GM21737 (cell line): ENCODE measurements around the gene TM2D1.
"Not testable (repeated sequence)": the region's sequence is repeated elsewhere in the genome, so short reads cannot be mapped to it uniquely, and the experiment has no call there.

Source experiments
- ATAC-seq: cut with Tn5 transposase; IDR thresholded peaks from one replicate; pipeline ENCODE4 v1.9.1; 2021; ENCODE audit warnings: mild to moderate bottlenecking, moderate library complexity; ENCODE audit not compliant: unreplicated experiment

Gene TM2D1

DNA sequence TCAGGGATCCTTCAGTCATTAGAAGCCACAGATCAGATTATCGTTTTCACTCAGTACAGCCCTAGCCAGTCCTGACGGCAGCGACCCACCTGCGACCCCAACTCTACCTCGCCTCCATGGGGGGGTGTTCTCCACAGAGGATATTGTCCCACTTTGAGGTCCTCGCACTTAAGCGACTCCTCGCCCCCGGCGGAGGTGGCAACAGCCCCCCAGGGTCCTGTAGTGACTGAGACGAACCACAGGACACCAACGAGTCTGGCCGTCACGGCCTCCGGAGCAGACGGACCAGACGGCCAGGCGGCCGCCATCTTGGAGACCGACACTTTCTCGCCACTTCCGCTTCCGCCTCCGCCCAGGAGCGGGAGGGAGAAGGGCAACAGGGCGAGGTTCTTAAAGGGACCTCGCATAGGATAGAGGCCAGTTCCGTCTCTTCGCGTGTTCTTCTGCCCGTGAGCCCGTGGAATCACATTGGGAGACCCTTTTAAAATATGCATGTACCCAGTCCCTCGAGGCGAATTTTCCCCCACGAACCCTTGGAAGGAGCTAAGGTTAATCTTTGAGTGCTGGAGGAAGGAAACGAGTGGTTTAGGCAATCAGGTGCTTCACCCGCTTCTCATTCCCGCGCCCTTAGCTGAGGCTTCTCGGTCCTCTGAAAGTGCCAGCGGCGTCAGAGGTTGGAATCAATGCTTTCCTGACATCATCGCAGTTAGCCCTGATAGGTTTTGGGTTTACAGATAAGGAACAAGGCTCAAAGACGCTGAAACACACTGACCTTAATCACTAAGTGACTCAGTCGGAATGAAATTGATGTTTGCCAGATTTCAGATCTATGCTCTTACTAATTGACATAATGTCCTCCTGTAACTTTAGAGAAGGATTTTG is at the start of gene TM2D1:
Gene TM2D1 (minus strand): TSS at position 329 of the 882 bp plus-strand sequence. CDS start 21 bp downstream, at position 308.
- ATAC-seq, result peak; percentile 100

DNA sequence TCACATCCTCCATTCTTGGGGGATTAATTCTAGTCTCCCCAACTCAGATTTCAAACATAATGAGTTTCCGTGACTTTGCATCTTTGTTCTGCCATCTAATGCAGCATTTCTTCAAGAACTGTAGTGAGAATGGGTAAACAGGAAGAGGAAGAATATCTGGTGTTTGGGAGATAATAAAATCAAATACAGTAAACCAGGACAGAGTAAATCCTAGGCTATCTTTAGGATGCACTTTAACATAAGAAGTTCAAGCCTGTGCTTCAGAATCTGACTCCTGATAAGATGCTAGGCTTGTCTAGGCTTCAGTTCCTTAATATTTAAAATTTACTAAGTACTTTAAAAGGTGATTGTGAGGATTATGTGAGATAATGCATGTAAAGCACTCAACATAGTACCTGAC is 45.2 kb upstream of the TM2D1 start:
- no peak for ATAC-seq

DNA sequence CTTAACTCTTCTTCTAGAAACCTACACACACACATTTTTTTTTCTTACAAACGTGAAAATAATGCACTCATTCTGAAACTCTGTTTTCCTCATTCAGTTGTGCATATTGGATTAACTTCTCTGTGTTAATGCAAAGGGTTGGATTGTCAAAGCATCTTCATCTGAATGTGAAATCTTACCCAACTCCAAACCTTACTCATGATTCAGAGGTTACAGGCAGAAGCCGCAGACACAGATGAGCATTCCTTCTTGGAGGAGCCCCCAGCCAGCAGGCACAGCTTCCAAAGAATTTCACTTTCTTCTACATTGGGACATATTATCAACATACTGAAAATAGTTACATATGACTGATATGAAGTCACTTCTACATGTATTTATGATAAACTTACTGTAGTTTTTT is 33.0 kb upstream of the TM2D1 start:
- no peak for ATAC-seq

- no peak for ATAC-seq
These were observed 31.8 kb upstream of the TM2D1 start for GRCh38 chr1:61756773-61757172.

DNA sequence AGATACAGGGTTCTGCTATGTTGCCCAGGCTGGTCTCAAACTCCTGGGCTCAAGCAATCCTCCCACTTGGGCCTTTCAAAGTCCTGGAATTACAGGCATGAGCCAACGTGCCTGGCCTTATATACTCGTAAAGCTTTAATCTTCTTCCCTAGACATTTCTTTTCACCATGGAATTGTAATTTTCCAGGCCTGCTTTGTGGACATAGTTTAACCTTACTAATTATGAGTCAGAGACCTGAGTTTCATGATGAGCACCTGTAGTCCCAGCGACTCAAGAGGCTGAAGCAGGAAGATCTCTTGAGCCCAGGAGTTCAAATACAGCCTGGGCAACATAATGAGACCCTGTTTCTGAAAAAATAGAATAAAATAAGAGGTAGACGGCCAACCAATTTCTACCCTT is 29.6 kb upstream of the TM2D1 start:
- no peak for ATAC-seq

- ATAC-seq, result no peak
These were observed 29.1 kb upstream of the TM2D1 start for GRCh38 chr1:61753998-61754508.

DNA sequence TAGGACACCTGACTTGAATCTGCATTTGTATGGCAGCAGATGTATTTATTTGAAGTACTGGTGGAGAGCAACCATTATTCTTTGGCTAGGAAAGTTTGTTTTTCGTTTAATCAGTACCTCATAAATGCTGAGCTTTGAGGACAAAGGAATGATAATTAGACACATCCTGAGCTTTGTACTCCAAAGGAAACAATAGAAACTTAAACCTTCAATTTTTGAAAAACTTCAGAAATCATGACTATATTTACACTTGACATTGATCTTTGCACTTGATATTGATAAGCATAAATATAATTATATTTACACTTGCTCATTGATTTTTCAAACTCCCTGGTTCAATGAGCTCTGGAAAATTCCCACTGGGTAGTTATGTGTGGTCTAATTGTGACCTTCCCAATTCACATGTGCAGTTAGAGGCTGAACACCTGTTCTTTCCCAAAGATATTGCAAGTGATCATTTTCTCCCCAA is 28.0 kb upstream of the TM2D1 start:
- ATAC-seq, result no peak

GRCh38 chr1:61749574-61749973 is 24.6 kb upstream of the TM2D1 start:
- no peak for ATAC-seq

- no peak for ATAC-seq
These were observed 23.6 kb upstream of the TM2D1 start for GRCh38 chr1:61748566-61748965.

- ATAC-seq, result no peak
These were observed 21.9 kb upstream of the TM2D1 start for GRCh38 chr1:61746813-61747212.

GRCh38 chr1:61743716-61744580 is 19.0 kb upstream of the TM2D1 start:
- no peak for ATAC-seq

- ATAC-seq, result no peak
These were observed 18.4 kb upstream of the TM2D1 start for GRCh38 chr1:61743431-61743705.

DNA sequence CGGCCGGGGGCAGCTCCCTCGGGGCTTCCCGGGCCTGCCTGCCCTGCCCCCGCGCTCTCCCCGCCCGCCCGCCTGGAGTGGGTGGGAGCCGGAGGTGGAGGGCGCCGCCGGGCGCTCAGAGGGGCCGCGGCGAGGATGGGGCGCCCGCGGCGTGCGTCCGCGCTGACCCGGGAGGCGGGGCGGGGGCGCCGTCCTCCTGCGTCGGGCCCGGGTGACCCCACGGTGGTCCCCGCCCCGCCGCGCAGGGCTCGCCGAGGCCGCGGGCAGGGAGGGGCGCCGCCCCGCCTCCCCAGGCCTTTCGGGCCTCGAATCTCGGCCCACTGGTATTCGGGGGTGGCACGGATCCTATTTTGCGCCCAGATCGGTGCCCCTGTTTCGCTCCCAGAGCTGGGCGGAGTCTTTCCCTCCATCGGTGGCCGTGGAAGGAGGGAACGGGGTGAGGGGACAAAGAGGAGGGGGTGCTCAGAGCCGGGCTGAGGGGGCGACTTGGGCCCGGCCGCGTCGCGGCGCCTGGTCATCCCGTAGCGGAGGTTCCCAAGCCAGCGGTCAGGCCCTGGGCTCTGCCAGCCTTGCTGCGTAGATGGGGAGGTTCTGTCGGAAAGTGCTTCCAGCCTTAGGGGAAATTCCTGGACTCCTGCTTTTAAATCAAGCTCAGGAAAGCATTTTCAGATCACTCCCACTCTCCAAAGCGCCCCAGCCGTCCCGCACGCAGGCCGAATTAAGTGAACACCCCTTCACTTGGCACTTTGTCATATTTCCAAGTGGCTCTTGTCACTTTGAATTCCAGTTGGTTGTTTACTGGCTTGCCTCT is 17.9 kb upstream of the TM2D1 start:
- ATAC-seq, result peak; percentile 54

DNA sequence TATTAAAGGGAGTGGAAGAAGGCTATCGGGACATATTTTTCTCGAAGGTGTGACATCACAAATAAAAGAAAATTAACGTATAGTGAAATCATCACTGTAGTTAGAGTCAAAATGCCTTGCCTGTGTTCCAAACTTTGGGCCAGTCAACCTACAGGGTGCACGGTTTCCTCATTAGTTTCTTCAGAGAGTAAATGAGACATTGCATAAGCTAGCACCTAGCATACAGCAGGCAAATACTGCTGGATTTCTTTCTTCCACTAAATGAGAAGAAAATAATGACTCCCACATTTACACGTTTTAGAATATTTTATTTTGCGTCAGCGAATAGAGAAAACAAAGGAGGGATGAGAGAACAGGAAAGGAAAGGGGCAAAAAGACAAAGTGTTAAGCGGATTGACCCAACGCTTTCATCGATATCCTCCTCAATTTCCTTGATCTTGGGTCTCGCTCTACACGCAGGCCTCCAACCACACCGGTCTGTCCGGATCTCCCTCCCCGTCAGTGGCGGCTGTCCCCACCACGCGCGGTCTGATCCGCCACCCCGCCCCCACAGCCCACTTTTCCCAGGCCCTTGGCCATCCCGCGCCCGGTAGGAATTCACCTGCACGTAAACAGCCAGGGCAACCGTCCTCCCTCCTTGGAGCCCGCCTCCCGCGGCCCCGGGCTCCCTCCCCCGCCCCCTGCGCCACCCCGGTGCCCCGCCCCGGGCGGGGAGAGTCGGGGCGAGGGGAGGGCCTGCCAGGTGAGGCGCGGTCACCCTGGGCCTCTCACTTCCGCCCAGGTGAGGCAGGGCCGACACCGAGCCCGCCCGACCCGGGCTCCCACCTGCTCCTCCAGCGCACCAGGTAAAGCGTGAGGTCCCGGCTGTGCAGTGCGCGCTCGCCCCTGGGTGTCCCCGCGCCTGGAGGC is 17.0 kb upstream of the TM2D1 start, which contains the start of gene PATJ:
Gene PATJ (plus strand): TSS at position 770 of the 909 bp plus-strand sequence. CDS start 20,413 bp downstream, outside the sequence.
- peak; percentile 76 for ATAC-seq

DNA sequence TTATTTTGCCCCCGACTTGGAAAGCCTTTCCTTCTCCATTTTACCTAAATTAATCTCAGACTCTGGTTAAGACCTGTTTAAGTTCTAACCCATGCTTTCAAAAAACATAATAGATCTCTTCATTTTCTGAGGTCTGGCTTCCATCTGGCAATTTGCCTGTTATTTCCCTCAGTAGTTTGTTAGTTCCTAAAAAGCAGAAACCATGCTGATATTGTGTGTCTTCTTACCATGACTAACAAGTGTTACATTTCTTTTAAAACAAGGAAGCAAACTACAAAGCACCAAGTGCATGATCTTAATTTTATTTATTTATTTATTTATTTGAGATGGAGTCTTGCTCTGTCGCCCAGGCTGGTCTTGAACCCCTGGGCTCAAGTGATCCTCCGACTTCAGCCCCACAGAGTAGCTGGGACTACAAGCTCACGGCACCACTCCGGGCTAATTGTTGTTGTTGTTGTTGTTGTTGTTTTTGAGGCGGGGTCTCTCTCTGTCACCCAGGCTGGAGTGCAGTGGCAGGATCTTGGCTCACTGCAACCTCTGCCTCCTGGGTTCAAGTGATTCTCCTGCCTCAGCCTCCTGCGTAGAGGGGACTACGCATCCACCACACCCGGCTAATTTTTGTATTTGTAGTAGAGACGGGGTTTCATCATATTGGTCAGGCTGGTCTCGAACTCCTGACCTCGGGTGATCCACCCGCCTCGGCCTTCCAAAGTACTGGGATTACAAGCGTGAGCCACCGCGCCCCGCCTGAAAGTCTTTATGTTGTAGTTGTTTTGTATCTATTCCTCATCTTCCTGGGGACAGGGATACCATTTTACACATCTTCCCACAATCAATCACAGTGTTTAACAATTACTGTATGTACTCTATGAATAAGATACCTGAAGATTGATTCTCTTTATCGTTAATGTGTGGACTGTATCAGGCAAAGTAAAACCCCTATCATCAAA is 16.1 kb upstream of the TM2D1 start:
- ATAC-seq, result no peak

- no peak for ATAC-seq
These were observed 7.8 kb upstream of the TM2D1 start for GRCh38 chr1:61732726-61733125.

- ATAC-seq, result not testable (repeated sequence)
These were observed 5.7 kb upstream of the TM2D1 start for GRCh38 chr1:61730679-61731078.

DNA sequence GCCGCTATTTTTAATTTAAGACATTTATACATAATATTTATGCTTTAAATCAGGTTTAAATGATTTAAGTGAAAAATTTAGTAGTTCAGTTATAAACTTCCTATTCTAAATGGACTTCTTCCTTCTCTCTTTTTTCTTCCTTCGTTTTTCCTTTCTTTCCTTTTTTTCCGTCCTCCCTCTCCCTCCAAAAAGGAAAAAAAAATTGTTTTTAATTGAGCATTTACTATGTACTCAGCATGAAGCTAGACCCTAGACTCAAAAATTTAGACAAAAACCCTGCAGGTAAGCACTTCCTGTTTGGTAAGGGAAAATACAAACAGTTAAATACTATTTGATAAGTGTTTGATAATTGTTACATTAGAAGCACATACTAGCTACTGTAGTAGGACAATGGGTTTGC is 2.6 kb upstream of the TM2D1 start:
- no peak for ATAC-seq

DNA sequence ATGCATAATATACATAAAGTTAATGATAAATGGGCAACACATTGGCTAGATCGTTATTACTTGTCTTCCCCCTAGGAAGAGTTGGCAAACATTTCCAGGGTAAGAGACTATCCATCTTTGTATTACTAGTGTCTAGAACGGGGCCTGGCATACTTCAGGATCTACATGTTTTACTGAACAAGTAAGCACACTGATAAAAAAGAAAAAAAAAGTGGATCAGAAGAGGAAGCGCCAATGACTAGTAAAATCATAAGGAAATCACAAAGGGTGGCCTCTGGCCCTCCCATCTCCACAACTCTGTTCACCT is 482 bp downstream of the TM2D1 start:
- no peak for ATAC-seq
